GM20431 (cell line): ENCODE measurements around the gene MAEA.

Experiments
- in situ Hi-C: fragments of 300-500 bp; cut with MseI, MboI; formaldehyde crosslinking; loops from one replicate; pipeline ENCODE4 v1.15.0; 2020; ENCODE audit warnings: low sequenced_read_pairs; ENCODE audit not compliant: unreplicated experiment

The MAEA gene

GRCh38 chr4:1289207-1290164 is at the start of gene MAEA:
Gene MAEA (plus strand): TSS chr4:1289891. CDS start chr4:1289914, 23 bp downstream.
- in situ Hi-C loops, result no loop called here

DNA sequence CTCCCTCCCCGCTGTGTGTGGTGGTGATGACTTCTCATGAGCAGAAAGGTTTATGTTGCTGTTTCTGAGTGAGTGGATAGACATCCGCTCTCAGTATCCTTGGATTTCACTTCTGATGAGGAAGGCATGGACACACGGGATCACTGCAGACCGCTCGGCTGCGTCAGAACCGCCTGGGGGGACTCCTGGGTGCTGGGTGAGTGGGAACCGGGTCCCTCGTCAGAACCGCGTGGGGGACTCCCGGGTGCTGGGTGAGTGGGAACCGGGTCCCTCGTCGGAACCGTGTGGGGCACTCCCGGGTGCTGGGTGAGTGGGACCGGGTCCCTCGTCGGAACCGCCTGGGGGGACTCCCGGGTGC is 49.8 kb upstream of the MAEA start:
- in situ Hi-C loops, result no loop called here

- in situ Hi-C loops, result no loop called here
These were observed 48.8 kb upstream of the MAEA start for GRCh38 chr4:1240721-1241465.

DNA sequence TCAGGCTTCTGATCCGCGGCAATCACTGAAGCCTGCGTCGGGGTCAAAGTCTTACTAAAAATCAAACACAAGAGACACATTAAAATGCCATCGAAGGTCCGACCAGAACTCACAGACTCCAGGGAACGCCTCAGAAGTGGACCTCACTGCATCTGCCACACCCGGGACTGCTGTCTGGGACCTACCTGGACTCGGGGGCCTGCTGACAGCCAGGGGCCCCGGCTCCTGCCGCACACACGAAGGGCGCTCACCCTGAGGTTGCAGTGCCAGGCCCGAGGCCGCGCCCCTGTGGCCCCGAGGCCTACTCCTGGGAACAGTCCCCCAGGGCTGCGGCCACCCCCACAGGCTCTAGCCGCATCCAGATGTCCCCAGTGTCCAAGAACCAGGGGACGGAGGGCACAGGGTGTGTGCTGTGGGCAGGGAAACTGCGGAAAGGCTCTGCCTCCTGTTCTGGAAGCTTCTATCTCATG is 48.2 kb upstream of the MAEA start:
- in situ Hi-C loops, result no loop called here

- in situ Hi-C loops, result no loop called here
These were observed 47.7 kb upstream of the MAEA start for GRCh38 chr4:1241936-1242505.

DNA sequence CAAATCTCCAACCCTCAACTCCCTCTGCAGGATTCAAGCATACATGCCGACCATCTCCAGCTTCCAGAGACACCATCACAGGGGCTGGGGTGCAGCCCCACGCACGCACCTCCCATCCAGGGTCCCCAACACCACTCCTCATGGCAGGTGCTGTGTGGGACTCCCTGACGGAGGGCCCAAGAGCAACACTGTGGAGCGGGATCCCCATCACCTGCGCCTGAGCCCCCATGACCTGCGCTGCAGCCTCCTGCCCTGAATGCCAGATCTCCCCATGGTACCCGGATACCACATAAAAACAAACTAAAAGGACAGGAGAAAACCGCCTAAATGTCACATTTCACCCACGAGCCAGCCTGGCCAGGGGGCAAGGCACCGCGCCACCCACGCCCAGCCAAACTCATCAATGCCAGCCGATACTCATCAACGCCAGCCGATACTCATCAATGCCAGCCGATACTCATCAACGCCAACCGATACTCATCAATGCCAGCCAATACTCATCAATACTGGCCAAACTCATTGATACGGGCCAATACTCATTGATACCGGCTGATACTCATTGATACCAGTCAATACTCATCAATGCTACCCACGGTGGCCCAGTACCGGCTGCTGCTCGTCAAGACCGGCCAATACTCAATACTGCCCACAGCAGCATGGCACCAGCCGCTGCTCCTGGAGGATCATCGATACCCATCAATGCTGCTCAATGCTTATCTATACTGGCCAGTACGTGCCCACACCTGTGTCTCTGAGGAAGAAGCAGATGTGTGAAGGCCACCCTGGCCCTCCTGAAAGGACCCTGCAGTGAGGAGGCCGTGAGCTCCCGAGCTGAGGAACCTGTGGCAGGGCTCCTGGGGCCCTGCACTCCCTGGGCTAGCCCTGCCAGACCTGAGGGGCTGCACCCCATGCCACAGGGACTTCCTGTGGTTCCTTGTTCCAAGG is 46.9 kb upstream of the MAEA start:
- in situ Hi-C loops, result no loop called here

GRCh38 chr4:1243451-1244080 is 46.1 kb upstream of the MAEA start:
- in situ Hi-C loops, result no loop called here

DNA sequence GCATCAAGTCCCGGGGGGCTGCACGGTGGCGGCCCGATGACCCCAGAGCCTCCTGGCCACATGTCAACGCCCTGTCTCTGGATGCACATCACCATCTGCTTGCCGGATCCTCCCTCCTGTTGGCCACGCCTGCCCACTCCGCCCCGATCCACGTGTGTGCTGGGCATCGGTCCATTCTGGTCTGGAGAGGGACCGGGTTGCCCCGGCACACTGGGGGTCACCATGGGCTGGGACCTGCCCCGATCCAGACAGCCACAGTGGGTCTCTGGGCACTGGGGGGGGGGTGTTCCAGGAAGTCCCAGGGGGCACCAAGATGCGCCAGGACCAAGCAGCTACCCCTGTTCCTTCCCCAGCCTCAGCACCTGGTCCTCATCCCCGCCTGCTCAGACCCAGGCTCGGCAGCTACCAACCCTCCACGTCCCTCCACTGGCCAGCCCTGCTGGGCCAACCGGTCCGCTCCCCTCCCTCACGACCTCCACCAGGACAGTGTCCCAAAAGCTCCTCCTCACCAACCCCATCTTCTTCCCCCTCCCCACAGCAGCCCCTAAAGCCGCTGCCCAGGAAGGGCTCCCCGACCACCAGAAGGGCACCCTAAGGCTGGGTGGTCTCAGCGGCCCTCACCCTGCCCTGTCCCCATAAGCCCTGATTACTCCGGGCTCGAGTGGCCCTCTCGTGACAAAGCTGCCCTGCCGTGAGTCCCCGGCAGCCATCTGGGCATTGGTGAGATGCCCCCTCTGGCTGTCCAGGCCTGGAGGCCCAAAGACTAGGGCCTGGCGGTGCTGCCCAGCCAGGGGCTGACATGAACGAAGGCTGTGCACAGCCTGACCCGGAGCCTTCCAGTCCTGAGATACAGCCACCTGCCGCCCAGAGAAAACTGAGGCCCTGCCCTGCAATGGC is 45.4 kb upstream of the MAEA start:
- in situ Hi-C loops, result no loop called here

GRCh38 chr4:1244978-1245471 is 44.7 kb upstream of the MAEA start:
- in situ Hi-C loops, result no loop called here

GRCh38 chr4:1245481-1246051 is 44.1 kb upstream of the MAEA start:
- in situ Hi-C loops, result no loop called here

GRCh38 chr4:1246111-1246881 is 43.4 kb upstream of the MAEA start:
- in situ Hi-C loops, result no loop called here

- in situ Hi-C loops, result no loop called here
These were observed 42.5 kb upstream of the MAEA start for GRCh38 chr4:1246901-1247863.

- in situ Hi-C loops, result no loop called here
These were observed 41.8 kb upstream of the MAEA start for GRCh38 chr4:1247864-1248244.

DNA sequence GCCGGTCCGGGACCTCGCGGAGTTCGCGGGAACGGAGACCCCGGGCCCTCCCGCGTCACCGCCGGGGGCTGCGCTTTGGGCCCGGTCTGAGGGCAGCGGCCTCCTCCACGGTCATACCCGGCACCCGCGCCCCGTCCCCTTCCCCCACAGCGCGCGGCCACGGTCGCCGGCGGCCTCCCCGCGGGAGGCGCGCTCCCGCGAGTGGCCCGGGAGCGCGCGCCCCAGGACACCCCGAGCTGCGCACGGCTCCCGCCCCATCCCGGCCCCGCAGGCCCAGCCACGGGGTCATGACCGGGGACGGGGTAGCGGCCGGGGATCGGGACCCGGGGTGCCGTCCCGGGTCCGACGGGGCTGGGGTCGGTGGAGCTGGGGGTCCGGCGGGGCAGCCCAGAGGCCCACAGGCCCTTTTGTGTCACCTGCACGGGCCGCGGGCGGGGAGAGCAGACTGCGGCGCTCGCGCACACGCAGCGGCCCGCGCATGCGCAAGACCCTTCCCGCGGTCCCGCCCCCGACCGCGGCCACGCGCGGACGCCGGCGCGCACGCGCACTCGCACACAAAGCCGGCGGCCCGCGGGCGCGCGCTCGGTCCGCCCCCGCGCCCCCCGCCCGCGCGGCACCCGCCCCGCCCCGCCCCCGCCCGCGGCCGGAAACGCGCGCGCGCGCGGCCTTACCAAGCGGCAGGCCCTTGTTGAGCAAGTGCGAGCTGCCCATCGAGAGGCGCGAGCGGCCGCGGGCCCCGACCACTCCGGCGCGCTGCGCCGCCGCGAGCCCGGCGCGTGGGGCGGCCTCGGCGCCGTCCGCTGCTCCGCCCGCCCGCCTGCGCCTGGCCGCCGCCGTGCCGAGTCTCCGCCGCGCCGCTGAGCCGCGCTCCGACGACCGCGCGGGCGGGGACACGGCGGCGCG is 41.2 kb upstream of the MAEA start, which contains the start of gene CTBP1:
Gene CTBP1, minus strand, starts transcription at position 886 of the 903 bp plus-strand sequence. CDS start 7,799 bp downstream, outside the sequence.
- in situ Hi-C loops, result no loop called here
